Epidermal melanocyte (primary cell): ENCODE data around the gene DENND4B.

ENCODE experiments used
- DNase-seq: peaks from one replicate; pipeline ENCODE4 v3.0.0; 2011; ENCODE audit warnings: low spot score; ENCODE audit not compliant: insufficient read length

DENND4B gene

DNA sequence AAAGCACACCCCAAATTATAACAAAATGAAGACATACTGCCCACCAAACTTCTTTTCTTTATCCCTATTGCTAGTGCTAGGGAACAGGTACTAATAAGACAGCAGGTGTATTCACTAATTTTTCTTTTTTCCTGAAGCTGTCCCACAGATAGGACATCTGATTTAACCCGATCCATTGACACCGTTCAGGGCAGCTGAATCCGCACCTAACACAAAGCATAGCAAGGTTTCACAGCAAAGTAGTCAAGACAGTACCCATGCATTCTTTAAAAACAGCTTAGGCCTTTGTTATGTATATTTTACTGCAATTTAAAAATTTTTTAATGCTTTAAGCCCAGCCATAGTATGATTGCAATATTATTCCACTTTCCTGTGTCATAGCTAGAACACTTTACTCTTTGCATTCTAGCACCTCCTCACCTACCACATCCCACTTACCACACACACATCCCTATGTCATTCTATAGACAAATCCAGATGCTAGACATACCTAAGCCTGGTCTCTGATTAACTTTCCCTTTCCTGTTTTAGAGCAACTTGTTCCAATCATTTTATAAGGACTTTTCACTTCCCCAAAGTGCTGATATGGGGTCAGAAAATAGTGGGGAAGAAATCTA, 64.1 kb downstream of the DENND4B start:
- DNase-seq = no peak

DNA sequence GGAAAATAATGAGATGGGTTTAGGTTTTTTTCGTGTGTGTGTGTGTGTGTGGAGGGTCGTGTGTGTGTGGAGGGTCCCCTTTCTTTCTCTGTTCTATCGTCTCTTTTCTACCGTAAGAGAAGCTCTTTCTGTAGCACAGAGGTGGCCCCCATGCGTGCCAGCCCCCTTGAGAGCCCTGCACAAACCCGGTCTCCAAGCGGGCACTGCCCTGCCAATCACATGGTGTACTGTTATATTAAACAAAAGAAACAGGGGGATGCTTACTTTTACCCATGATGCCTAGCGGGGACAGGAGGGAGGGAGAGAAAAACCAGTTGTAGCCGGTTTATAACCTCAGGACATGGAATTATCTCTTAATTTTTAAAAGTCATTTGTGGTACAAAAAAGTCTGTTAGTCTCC, 64.8 kb downstream of the DENND4B start:
- peak; percentile 47 for DNase-seq

DNA sequence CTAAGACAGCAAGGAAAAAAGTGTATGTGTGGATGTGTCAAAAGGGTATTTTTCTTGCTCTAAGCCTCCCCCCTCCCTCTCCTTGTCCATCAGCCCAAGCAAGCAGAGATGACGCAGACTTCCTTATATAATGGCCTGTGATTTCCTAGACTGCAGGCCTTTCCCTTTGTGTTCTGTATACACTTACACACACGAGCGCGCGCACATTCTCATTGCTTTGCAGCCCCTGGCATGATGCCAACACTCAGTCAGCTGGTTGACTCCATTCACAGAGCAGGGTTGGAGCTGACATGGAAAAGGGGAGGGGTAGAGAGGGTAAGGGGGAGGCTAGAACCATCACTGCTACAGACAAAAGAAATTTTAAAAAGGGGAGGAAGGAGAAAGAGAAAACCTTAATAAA, 65.6 kb downstream of the DENND4B start:
- peak; percentile 76 for DNase-seq

DNA sequence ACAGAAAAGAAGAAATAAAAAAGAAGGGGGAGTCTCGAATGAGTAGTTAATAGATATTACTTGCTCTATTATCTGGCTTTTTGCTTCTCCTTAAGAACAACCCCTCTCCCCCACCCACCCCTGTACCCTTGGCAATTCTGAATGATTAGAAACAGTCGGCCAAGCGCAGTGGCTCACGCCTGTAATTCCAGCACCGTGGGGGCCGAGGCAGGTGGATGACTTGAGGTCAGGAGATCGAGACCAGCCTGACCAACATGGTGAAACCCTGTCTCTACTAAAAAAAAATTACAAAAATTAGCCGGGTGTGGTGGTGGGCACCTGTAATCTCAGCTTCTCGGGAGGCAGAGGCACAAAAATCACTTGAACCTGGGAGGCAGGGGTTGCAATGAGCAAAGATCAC, 66.5 kb downstream of the DENND4B start:
- DNase-seq = no peak
